AG09309 (cell line): Measurements from ENCODE around the gene PDLIM7.

Experiments used
- DNase-seq: peaks from one replicate; pipeline ENCODE4 v3.0.0-alpha.2; 2010; ENCODE audit warnings: low read depth
- H3K4me3 ChIP-seq: 2 replicates; pipeline ENCODE4 v1.5.1; 2011; ENCODE audit warnings: mild to moderate bottlenecking, low read depth, low read length, moderate library complexity; ENCODE audit not compliant: control insufficient read depth
- TF ChIP-seq, protein P1 (sequence below): IDR thresholded peaks from 2 replicates; pipeline ENCODE4 v1.5.1; 2011; ENCODE audit warnings: mild to moderate bottlenecking, low read depth, low read length, inconsistent platforms; ENCODE audit not compliant: insufficient read depth, control insufficient read depth; ENCODE audit errors: missing control alignments

Gene PDLIM7

DNA sequence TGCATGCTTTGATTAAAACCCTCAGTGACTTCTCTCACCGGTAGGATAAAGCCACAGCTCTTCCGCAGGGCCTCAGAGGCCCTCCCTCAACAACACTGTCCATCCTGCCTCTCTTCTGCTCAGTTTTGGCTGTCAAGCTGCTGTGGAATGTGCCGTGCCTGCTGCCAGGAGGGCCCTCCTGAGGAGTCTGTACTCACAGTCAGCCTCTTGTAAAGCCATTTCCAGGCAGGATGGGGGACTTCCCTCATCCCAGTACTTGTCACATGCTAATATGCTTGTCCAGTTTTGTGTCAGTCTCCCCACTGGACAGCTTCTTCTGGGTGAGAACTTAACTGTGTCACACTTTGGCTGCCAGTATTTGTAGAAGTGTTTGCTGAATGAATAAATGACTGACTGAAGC is 33.2 kb upstream of the PDLIM7 start:
- DNase-seq, result no peak
- no peak overlapping the region for H3K4me3 ChIP-seq
- TF ChIP-seq, protein P1, sequence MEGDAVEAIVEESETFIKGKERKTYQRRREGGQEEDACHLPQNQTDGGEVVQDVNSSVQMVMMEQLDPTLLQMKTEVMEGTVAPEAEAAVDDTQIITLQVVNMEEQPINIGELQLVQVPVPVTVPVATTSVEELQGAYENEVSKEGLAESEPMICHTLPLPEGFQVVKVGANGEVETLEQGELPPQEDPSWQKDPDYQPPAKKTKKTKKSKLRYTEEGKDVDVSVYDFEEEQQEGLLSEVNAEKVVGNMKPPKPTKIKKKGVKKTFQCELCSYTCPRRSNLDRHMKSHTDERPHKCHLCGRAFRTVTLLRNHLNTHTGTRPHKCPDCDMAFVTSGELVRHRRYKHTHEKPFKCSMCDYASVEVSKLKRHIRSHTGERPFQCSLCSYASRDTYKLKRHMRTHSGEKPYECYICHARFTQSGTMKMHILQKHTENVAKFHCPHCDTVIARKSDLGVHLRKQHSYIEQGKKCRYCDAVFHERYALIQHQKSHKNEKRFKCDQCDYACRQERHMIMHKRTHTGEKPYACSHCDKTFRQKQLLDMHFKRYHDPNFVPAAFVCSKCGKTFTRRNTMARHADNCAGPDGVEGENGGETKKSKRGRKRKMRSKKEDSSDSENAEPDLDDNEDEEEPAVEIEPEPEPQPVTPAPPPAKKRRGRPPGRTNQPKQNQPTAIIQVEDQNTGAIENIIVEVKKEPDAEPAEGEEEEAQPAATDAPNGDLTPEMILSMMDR, result no peak

DNA sequence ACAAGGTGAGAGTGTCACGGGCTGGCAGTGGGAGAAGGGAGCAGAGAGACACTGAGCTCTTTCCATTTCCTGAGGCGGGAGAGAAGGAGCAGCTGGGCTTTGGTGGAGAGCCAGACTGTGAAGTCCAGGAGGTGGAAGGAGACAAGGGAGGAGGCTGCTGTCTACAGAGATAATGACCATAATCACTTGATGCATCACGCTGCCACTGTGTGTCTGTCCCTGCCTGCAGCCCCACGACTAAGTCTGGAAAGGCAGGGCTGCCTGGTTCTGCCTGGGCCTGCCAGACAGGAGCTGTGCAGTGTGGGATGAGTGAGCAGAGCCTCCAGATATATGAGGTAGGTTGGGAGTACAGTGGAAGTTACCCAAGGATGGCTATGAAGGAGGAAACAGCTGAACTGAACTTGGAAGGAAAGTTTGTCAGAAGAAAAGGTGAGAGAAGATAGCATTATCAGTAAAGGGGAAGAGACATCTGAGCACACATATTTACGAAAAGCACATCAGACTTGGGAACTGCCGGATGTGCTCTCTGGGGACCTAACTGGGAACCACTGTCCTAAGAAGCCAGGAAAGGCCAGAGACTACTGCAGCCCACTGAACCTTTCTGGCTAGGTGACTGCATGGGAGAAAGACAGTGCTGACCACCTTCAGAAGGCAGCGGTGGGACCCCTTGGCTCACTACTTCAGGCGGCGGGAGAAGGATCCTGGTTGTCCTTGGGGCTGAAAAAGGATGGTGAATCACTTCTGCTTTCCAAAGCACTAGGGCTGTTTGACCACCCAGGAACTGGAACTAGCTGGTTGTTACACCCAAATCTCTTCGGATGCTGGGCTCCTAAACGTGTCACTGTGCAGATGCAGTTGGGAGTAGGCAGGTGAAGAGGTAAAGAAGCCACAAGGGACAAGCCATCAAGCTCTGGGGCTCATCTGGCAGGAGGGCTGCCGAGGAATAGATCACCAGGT is 32.1 kb upstream of the PDLIM7 start:
- TF ChIP-seq, protein P1, result no peak
- no peak overlapping the region for H3K4me3 ChIP-seq
- DNase-seq, result no peak

DNA sequence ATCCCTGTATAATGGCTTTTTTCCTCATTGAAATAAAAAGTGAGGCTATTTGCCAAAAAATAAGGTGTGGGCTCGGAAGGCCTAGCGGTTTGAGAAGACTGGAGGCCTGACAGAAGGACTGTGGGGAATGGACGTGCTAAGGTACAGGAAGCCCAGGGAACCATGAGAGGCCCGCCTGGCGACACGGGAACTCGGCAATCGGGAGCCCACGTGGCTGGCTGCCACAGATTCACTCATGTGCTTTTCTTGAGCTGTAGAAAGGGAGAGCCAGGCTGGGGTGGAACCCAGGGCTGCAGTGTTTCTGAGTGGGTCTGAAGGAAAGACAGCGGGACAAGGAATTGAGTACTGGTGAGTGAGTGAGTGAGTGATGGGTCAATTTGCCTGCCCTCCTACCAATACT is 31.2 kb upstream of the PDLIM7 start:
- DNase-seq, result no peak
- H3K4me3 ChIP-seq, result no peak overlapping the region
- TF ChIP-seq, protein P1, result no peak

DNA sequence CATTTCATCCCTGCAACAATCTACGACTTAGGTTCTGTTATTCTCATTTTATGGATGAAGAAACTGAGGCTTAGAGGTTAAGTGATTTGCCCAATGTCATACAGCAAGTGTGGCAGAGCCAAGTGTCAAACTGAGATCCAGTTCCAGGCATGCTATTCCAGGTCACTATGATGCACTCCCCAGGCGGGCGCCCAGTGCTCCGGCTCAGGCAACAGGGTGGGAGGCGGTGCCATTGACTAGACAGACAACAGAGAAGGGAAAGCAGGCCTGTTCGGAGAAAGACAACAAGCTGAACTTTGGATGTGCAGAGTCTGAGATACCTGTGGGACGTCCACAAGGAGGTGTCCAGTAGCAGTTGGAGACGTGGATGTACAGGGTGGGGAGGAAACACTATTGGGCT is 30.2 kb upstream of the PDLIM7 start:
- H3K4me3 ChIP-seq, result no peak overlapping the region
- TF ChIP-seq, protein P1, result no peak
- no peak for DNase-seq

DNA sequence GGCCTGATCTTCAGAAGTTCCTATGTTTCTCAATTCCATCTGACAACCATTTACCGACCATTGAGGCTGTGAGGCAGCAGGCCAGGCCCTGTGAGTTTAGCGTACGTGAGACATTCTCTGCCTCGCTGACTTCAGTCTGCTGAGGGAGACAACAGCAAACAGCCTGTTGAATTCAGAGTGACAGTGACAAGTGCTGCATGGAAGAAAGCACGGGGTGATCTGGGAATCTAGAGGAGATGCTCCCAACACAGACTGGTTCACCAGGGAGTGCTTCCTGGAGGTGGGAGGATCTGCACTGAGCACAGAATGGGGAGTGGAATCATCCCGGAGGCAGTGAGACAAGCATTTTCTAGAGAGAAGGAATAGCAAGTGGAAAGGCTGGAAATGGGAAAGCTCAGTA is 29.4 kb upstream of the PDLIM7 start:
- TF ChIP-seq, protein P1, result no peak
- DNase-seq, result no peak

DNA sequence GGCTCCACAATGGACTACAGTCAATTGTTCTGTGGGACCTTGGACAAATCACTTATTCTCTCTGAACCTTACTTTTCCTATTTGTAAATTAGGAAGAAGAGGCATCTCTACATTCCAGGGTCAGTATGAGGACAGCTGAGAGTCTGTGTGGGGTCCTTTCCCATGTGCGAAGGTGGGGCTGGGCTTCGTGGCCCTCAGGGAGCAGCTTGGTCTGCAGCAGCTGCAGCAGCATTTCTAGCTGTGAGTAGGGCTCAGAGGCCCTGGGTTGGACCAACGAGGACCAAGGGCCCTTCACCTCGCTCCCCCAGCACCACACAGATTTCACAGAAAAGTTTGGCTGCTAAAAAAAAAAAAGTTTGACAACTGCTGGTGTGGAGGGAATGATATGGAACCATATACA is 28.8 kb upstream of the PDLIM7 start:
- TF ChIP-seq, protein P1, result no peak
- H3K4me3 ChIP-seq, result no peak overlapping the region
- DNase-seq, result no peak

More for the DNA sequence above, 29.4 kb upstream of the PDLIM7 start:
- H3K4me3 ChIP-seq, result no peak overlapping the region
